Suppressor macrophage treated with lipopolysaccharide for 1 hour (primary cell): ENCODE results near the gene FNDC3B.

Experiments used
- DNase-seq, 3 donors: peaks; one replicate each; pipeline ENCODE4 v3.0.0-alpha.2; 2020 to 2022

FNDC3B gene

DNA sequence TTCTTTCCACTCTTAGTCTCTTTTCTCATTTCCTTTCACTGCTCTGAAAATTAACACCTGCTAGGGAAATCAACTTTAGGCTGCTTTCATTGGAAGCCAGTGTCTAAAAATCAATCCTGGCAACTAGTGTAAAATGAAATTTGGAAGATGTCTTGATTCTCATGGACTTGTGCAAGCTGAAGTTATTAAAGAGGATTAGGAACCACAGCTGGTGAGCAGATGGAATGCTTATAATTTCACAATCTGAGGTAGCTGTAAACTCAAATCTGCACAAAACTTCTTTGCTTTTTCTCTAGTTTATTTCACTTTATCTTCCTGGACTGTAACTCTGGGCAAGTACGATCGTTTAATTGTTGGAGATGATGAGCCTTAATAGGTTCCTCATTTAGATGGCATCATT is 233.3 kb downstream of the FNDC3B start:
- DNase-seq: no peak

- peak; percentile 32 to 50 (median 41) for DNase-seq
Measured at GRCh38 chr3:172273378-172273777, 234.0 kb downstream of the FNDC3B start.

DNA sequence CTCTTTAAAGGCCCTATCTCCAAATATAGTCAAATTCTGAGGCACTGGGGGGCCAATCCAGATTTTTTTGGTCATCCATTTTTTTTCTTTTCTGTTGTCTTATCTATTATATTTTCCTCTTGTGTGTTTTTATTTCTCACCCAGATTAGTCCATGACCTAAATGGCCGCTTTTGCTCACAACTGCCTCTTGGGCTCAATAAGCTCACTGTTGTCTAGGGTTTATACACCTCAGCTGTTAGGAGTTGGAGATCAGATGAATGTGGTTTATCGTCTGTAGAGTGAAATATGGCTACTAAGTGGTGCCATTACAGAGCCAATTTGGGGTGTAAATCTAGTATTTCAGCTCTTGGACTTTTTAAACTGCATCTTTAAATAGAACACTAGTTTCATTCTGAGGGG is 235.5 kb downstream of the FNDC3B start:
- DNase-seq: no peak

DNA sequence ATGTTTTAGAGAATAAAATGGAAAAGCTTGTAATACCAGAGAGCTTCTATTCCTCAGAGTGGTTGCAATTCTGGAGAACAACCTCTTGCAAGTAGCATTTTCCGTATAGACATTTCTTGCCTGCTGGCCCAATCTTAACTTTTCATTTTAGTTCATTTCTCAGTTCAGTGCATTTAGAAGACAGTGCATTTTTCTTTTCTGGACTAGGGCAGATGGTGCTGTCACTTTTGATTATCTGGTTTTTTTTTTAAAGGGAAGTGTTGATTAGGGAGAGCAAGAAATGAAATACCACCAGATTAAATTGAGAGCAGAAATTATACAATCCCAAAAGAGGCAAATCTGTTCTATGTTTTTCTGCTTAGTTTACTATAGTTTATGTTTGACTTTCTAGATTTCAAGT is 236.2 kb downstream of the FNDC3B start:
- no peak for DNase-seq

GRCh38 chr3:172276103-172276502 is 236.7 kb downstream of the FNDC3B start:
- DNase-seq: no peak

DNA sequence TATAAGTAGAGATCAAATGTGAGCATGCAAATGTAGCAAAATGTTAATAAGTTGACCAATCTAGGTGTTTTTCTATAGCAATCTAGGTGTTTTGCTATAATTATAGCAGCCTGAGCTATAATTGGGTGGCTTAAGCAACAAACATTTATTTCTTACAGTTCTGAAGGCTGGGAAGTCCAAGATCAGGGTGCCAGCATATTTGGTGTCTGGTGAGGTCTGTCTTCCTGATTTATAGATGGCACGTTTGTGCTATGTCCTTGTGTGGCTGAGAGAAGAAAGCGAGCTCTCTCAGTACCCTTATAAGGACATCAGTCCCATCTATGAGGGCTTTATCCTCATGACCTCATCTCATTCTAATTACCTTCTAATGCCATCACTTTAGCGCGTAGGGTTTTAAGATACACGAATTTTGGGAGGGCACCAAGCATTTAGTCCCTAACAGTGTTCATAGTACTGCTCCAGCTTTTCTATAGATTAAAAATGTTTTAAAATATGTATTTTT is 237.8 kb downstream of the FNDC3B start:
- DNase-seq: no peak

DNA sequence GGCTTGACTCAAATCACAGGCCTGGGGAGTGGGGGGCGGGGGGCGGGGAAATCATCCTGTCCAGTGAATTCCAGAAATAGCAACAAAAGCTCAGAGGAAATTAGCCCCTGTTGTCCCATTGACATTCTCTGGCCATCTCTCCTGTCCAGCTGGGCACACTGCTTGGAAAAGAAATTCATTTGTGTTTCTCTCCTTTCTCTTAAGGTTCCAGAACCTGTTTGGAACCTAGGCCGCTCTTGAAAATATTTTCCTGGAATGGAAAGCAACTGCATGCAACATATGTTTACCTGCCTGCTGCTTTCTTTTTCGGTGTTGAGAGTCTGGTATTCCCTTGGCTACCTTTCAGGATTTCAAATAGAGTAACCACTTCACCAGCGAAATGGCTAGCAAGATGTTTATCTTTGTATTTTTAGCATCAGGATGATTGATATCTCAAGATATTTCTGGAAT is 239.8 kb downstream of the FNDC3B start:
- DNase-seq: no peak

DNA sequence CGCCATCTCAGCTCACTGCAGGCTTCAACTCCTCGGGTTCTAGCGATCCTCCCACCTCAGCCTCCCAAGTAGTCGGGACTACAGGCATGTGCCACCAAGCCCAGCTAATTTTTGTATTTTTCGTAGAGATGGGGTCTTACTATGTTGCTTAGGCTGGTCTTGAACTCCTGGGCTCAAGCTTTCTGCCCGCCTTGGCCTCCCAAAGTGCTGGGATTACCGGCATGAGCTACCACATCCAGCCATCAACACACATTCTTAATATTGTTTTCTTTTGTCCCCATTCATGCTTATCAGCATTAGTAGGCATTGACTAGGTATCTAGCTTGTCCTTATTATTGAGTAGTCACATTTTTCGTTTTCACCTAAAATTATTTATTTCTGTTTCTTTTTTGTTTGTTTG is 240.6 kb downstream of the FNDC3B start:
- DNase-seq: no peak

DNA sequence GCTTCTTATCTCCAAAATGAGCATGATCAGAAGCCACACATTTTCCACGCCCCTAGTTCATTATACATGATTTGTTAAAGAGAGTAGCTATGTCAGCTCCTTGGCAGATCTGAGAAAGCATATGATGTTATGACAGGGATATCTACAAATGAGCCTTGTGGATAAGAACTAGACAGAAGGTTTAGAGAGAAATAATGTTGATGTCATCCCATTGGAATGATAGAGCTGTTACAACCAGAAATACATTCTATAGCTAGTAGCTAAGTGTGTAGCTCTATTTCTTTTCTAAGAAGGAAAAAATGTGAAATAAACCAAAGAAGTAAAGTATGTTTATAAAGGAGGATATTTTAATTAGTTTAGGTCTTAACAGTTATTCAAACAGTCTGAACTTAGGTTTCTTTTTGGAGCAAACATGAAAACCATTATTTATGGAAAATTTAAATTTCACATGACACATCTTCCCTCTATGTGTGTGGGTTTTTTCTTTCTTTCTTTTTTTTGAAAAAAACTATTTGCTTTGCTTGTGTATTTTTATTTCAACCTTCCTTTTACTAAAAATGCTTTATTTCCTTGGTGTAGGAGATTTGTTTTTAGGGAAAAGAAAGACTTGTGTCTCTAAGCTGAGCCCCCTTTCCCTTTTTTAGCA is 241.2 kb downstream of the FNDC3B start:
- no peak for DNase-seq

- no peak for DNase-seq
Measured at GRCh38 chr3:172281884-172282283, 242.5 kb downstream of the FNDC3B start.

- DNase-seq: no peak
Measured at GRCh38 chr3:172282850-172283249, 243.5 kb downstream of the FNDC3B start.

DNA sequence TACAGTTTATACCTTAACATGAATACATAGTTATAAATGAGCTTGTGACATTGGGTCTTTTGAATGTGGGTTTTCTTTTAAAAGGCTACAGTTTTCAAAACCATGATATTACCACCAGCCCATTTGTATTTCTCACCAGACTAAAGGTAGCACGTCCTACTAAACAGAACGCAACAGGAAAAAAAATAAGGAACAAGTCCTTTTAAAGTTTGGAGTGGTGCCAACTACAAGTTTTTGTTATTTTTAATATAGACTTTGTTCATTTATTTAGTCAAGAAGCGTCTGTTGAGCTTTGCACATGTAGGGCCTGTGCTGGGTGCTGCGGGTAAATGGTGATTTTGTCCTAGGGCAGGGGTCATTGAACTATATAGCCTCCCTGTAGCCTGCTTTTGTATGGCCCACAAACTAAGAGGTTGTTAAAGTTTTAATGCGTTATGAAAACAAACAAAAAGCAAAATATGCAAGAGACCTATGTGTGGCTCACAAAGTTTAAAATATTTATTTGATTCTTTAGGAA is 244.5 kb downstream of the FNDC3B start:
- DNase-seq: peak in 1 of 3 donors; percentile 47

DNA sequence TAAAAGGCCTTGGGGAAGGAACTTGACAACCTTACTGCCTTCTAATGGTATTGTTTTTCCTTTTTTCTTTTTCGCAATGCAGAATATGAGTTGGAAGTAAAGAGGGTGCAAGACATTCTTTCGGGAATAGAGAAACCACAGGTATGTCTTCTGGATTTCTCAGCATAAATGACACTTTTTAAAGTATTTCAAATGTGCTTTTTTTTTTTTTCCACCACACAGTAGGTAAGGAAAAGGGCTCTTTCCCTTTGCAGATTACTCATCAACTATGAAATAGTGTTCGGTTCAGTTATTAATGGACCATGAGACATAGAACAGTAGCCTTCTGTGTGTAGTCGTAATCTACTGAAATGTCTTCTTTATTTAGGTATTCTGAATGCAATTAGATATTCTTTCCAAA is 246.5 kb downstream of the FNDC3B start:
- DNase-seq: no peak

DNA sequence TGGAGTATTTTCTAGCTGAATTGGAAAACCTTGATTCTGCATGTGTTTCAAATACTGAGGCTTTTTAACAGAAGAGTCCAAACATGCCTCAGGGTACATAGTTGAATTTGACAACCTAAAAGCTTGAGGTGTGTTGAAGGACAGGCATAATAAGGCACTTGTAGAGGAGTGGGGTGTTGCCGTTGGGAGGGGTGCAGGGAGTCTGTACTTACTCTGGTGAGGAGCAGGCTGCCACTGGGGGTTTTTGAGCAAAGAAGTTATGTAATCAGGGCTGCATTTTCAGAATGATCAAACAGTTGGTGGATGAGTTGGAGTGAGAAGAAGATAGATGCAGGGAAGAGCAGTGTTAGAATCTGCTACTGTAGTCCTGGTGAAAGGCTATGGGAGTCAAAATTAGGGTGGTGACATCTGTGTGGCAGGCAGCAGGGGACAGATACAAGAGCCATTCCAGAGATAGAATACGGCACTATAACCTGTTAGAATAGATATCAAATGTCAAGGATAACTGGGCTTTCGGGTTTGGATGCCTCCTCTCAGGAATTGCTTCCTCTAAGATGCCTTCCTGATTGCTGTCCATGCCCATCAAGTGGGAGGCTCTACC is 247.3 kb downstream of the FNDC3B start:
- no peak for DNase-seq

GRCh38 chr3:172287937-172288477 is 248.6 kb downstream of the FNDC3B start:
- no peak for DNase-seq

GRCh38 chr3:172288651-172289050 is 249.3 kb downstream of the FNDC3B start:
- DNase-seq: no peak

DNA sequence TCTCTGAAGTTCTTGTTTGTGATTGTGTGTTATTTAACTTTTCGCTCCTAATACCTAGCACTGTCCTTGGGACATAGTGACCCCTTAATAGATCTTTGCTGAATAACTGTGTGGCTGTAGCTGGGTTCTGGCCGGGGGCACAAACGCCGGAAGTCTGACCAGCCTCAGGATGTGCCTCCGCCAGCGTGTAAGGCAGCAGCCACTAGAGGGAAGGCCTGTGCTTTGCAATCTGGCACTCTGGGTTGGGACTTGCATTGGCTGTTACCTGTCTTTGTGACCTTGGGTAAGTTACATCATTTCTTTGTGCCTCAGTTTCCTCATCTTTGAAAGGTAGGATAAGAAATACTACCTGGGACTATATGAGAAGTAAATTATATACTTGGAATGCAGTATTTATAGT is 250.2 kb downstream of the FNDC3B start:
- peak in 1 of 3 donors; percentile 46 for DNase-seq

GRCh38 chr3:172290457-172290856 is 251.1 kb downstream of the FNDC3B start:
- no peak for DNase-seq

DNA sequence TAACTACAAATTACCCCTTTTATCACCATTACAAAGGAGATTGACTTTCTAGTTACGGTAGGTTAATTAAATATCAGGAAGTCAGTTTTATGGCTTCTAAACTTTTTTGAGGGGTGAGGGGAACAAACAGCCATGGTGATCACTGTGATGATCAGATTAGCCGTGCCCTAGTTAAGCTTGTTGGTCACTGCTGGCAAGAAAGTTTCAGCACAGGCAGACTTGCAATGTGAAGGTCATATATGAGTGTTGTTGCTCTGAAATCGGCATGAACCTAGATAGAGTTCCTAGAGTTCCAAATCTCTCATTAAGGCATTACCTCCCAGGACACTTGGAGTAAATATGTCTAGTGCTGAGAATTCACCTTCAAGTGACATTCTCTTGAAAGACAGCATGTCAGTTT is 252.3 kb downstream of the FNDC3B start:
- DNase-seq: no peak

DNA sequence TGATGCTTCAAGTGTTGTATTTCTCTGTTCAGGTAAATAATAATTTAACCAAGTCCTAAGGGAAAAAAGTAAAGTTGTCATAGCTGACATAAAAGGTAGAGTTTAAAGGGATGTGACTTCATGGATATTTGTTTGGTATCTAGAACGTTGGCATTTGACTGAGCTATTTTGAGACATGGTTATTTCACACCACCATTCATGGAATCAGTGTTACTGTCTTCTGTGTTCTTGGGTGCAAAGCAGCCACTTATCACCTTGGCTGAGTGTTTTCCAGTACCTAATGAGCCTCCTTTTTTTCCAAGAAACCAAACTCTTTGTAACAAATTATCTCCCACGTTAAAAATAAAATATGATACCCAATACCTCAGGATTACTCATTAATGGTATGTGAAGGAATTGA is 253.0 kb downstream of the FNDC3B start:
- DNase-seq: no peak

DNA sequence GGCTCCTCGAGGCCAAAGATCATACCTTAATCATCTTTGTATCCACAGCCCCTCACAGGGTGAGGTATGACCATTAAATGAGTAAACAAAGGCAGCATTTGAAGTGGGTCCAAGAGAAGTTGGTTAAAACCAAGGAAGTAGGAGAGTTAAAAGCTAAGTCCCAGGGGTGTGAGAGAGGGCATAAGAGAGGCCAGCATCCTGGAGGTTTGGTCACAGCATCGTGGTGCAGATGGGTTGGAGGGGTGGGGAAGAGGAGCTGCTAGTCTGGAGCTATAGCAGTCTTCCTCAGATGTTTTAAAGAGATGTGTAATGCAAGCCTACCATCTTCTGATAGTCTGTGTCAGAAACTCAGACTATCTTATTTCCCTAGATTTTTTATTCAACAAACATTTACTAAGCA is 253.7 kb downstream of the FNDC3B start:
- no peak for DNase-seq

DNA sequence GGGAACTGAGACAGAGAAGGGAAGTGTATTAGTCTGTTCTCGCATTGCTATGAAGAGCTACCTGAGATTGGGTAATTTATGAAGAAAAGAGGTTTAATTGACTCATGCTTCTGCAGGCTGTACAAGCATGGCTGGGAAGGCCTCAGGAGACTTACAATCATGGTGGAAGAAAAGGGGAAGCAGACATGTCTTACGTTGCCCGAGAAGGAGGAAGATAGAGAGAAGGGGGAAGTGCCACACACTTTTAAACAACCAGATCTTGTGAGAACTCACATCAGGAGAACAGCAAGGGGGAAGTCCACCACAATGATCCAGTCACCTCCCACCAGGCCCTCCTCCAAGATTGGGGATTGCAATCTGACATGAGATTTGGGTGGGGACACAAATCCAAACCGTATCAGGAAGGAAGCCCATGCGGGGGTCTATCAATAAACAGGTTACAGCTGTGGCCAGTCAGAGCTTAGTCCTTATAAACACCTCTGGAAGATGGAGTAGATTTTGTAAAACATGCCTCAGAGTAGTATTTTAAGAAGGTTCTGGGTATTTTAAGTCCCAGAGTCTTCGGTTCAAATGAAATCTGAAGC is 254.9 kb downstream of the FNDC3B start:
- peak; percentile 69 to 84 (median 77) for DNase-seq

DNA sequence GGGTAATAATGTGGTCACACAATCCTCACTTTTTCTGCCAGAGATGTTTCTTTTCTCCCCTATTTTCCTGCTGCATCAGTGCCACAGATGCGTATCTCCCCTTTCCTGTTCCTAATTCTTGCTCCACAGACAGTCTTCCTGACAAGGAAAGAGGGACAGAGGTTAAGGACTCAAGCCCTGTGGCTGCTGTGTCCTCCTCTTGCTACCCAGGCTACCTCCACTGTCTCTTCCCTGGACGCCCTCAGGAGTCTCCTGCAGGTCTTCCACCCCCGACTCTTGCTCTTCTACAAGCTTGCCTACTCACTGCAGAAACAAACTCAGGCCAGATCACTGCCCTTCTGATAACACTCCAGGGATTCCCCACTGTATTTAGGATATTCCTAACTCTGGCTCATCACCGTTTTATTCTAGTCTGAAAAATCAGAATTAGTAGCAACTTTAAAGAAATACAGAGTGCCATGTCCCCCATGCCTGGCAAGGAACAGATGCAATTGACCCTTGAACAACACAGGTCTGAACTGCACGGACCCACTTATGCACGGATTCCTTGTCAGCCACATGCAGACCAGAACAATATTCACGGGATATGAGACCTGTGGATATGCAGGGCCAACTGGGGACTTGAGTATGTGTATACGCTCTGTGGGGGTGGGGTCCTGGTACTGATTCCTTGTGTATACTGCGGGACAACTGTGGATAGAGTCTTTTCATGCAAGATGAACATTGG is 257.0 kb downstream of the FNDC3B start:
- DNase-seq: no peak
